Colonic mucosa (tissue), 4 donors: Measurements from ENCODE around the gene DPAGT1. TPM values are rescaled to one million over a fixed set of nuclear protein-coding genes. Genes with fewer than 3 reads are reported as not detected.
A peak's percentile ranks its signal among the peaks of the same experiment; 100 is the strongest.

Experiments used
- DNase-seq: peaks from one replicate; pipeline ENCODE4 v3.0.0-alpha.2; 2020
- H3K27ac ChIP-seq: fragments of 200-600 bp; one replicate; pipeline ENCODE4 v1.8.0; 2021
- H3K27me3 ChIP-seq: fragments of 200-600 bp; one replicate; pipeline ENCODE4 v1.8.0; 2021
- H3K36me3 ChIP-seq: fragments of 200-600 bp; one replicate; pipeline ENCODE4 v1.8.0; 2021
- H3K4me1 ChIP-seq: fragments of 200-600 bp; one replicate; pipeline ENCODE4 v1.8.0; 2021; ENCODE audit warnings: mild to moderate bottlenecking
- H3K4me3 ChIP-seq: fragments of 200-600 bp; one replicate; pipeline ENCODE4 v1.8.0; 2021
- H3K9ac ChIP-seq, 2 donors: one replicate each; pipeline ENCODE4 v1.7.0; 2013; ENCODE audit warnings: control low read depth in 2 of 2, low read depth in 2 of 2, low read length in 2 of 2
- H3K9me3 ChIP-seq: fragments of 200-600 bp; one replicate; pipeline ENCODE4 v1.8.0; 2021
- CTCF ChIP-seq: fragments of 200-600 bp; IDR thresholded peaks from one replicate; pipeline ENCODE4 v1.8.0; 2022; ENCODE audit warnings: antibody characterized with exemption, mild to moderate bottlenecking
- intact Hi-C: fragments of 100-400 bp; cut with DNase I; formaldehyde crosslinking; loops from one replicate; pipeline ENCODE4 v1.14.1; 2022
- total RNA-seq, 2 donors: library from RNA; stranded (reverse); fragmentation: NEBNext Ultra II Directional in 1 of 2; extraction: Animal tissue kit (Norgen Biotek cat#: 25700) in 1 of 2; gene quantifications; one replicate each; pipeline ENCODE4 v1.2.1, GENCODE V29; 2021
- donor health status: healthy.
- donor health status: DM: no; HTN: no; CAD: no.
- donor health status: DM: no; HTN: no; CAD: no.

The DPAGT1 gene
- total RNA-seq, 2 donors from 2014 or later: 39.4 to 104 TPM

- Histone ChIP-seq H3K27ac (peak overlapping the region; percentile 54), H3K36me3 (peaks cover 10% of the 10 kb centered on the region)
These were observed 24.2 kb upstream of the DPAGT1 start for GRCh38 chr11:119125821-119126220.

GRCh38 chr11:119121811-119122124, 20.1 kb upstream of the DPAGT1 start:
- no peaks in the 10 kb centered on the region for H3K9me3 ChIP-seq
- peak overlapping the region; percentile 87 to 92 for H3K9ac ChIP-seq
- H3K4me1 ChIP-seq: peaks cover 5% of the 10 kb centered on the region
- no peak for DNase-seq
- H3K27ac ChIP-seq: peak overlapping the region; percentile 91
- TF ChIP-seq CTCF: no peak
- H3K36me3 ChIP-seq: no peaks in the 10 kb centered on the region
- intact Hi-C loops: no loop called here
- no peaks in the 10 kb centered on the region for H3K27me3 ChIP-seq
- peak overlapping the region; percentile 79 for H3K4me3 ChIP-seq

More at GRCh38 chr11:119125821-119126220, 24.2 kb upstream of the DPAGT1 start:
- Histone ChIP-seq H3K4me3 (no peak overlapping the region), H3K27me3 (no peaks in the 10 kb centered on the region), H3K9ac (no peak overlapping the region), H3K4me1 (peaks cover 5% of the 10 kb centered on the region), H3K9me3 (no peaks in the 10 kb centered on the region)
- intact Hi-C loops: no loop called here
- no peak for TF ChIP-seq CTCF
- peak; percentile 60 for DNase-seq

GRCh38 chr11:119121008-119121810, 19.6 kb upstream of the DPAGT1 start, which contains the start of gene HINFP:
HINFP (plus strand) TSS chr11:119121580; CDS start chr11:119126945, 5,365 bp downstream.
- Histone ChIP-seq H3K27me3 (no peaks in the 10 kb centered on the region), H3K9me3 (no peaks in the 10 kb centered on the region), H3K9ac (peak within 1 kb of the TSS; percentile 87 to 92), H3K4me3 (peak within 1 kb of the TSS; percentile 79), H3K27ac (peak within 1 kb of the TSS; percentile 91), H3K4me1 (peaks cover 5% of the 10 kb centered on the region), H3K36me3 (no peaks in the 10 kb centered on the region)
- intact Hi-C loops: no loop called here
- no peak for TF ChIP-seq CTCF
- DNase-seq: peak; percentile 100

- no peak for TF ChIP-seq CTCF
- peaks cover 5% of the 10 kb centered on the region for H3K4me1 ChIP-seq
- H3K9me3 ChIP-seq: no peaks in the 10 kb centered on the region
- H3K4me3 ChIP-seq: peak overlapping the region; percentile 79
- intact Hi-C loops: no loop called here
- peak overlapping the region in 1 of 2 donors; percentile 87 for H3K9ac ChIP-seq
- H3K27me3 ChIP-seq: no peaks in the 10 kb centered on the region
- no peak overlapping the region for H3K27ac ChIP-seq
- no peaks in the 10 kb centered on the region for H3K36me3 ChIP-seq
- DNase-seq: no peak
These were observed 19.0 kb upstream of the DPAGT1 start for GRCh38 chr11:119120639-119121007.

- no peak overlapping the region for H3K9ac ChIP-seq
- intact Hi-C loops: no loop called here
- DNase-seq: no peak
- peaks cover 5% of the 10 kb centered on the region for H3K4me1 ChIP-seq
- no peak for TF ChIP-seq CTCF
- no peaks in the 10 kb centered on the region for H3K27me3 ChIP-seq
- H3K4me3 ChIP-seq: no peak overlapping the region
- H3K27ac ChIP-seq: no peak overlapping the region
- no peaks in the 10 kb centered on the region for H3K9me3 ChIP-seq
- H3K36me3 ChIP-seq: no peaks in the 10 kb centered on the region
These were observed 17.3 kb upstream of the DPAGT1 start for GRCh38 chr11:119118946-119119345.
